Sigmoid colon (tissue), 3 donors: ENCODE measurements around the gene LGR6.

Experiments used
- POLR2A ChIP-seq, 2 donors: fragments of 450-650 bp; IDR thresholded peaks; one replicate each; pipeline ENCODE4 v1.6.1; 2016; ENCODE audit warnings: antibody characterized with exemption in 2 of 2, mild to moderate bottlenecking in 2 of 2, moderate library complexity in 2 of 2
- TF ChIP-seq, protein P1 (sequence below), 4 experiments: fragments of 450-650 bp in 3 of 4; fragments of 200-600 bp in 1 of 4; IDR thresholded peaks; one replicate each; pipeline ENCODE4 v1.5.1; 2016 to 2019; ENCODE audit warnings: antibody characterized with exemption in 4 of 4, mild to moderate bottlenecking in 3 of 4, moderate library complexity in 2 of 4

DNA sequence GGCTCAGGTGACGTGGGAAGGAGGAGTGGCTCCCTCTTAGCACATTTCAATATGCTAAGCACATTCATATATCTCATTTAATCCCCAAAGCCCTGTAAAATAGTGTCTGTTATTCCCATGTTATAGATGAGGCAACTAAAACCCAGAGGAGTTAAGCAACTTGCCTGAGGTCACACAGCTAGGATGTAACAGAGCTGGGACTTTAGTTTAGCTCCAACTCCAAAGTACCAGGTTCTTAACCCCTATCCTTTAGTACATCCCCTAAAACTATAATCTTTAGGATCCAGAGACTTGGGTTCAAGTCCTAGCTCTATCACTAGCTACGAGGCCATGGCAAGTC lies 48.5 kb downstream of the LGR6 start:
- TF ChIP-seq POLR2A (IDR thresholded peaks at IDR 0.05), result no peak
- TF ChIP-seq, protein P1, sequence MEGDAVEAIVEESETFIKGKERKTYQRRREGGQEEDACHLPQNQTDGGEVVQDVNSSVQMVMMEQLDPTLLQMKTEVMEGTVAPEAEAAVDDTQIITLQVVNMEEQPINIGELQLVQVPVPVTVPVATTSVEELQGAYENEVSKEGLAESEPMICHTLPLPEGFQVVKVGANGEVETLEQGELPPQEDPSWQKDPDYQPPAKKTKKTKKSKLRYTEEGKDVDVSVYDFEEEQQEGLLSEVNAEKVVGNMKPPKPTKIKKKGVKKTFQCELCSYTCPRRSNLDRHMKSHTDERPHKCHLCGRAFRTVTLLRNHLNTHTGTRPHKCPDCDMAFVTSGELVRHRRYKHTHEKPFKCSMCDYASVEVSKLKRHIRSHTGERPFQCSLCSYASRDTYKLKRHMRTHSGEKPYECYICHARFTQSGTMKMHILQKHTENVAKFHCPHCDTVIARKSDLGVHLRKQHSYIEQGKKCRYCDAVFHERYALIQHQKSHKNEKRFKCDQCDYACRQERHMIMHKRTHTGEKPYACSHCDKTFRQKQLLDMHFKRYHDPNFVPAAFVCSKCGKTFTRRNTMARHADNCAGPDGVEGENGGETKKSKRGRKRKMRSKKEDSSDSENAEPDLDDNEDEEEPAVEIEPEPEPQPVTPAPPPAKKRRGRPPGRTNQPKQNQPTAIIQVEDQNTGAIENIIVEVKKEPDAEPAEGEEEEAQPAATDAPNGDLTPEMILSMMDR (IDR thresholded peaks at IDR 0.05), result no peak
